Osteocyte (in vitro differentiated cells): ENCODE results near the gene RIMBP2. TPM values are rescaled to one million over a fixed set of nuclear protein-coding genes. Genes with fewer than 3 reads are reported as not detected.
A peak's percentile ranks its signal among the peaks of the same experiment; 100 is the strongest.

Experiments used
- DNase-seq: peaks from one replicate; pipeline ENCODE4 v3.0.0; 2021; ENCODE audit warnings: mixed read lengths; ENCODE audit not compliant: unreplicated experiment; ENCODE audit errors: extremely low spot score
- H3K27ac Mint-ChIP-seq: one replicate; pipeline ENCODE4 v1.8.0; 2021; ENCODE audit warnings: mild to moderate bottlenecking, mixed read lengths; ENCODE audit not compliant: unreplicated experiment
- H3K27me3 Mint-ChIP-seq: one replicate; pipeline ENCODE4 v1.8.0; 2021; ENCODE audit warnings: mixed read lengths; ENCODE audit not compliant: unreplicated experiment
- H3K36me3 Mint-ChIP-seq: one replicate; pipeline ENCODE4 v1.8.0; 2021; ENCODE audit warnings: mixed read lengths; ENCODE audit not compliant: unreplicated experiment
- H3K4me1 Mint-ChIP-seq: one replicate; pipeline ENCODE4 v1.8.0; 2021; ENCODE audit warnings: mixed read lengths; ENCODE audit not compliant: unreplicated experiment
- H3K4me3 Mint-ChIP-seq: one replicate; pipeline ENCODE4 v1.8.0; 2021; ENCODE audit warnings: mild to moderate bottlenecking, moderate library complexity, mixed read lengths; ENCODE audit not compliant: unreplicated experiment
- H3K9me3 Mint-ChIP-seq: one replicate; pipeline ENCODE4 v1.8.0; 2021; ENCODE audit warnings: mixed read lengths; ENCODE audit not compliant: unreplicated experiment
- total RNA-seq: library from RNA; stranded (reverse); gene quantifications from 2 replicates; pipeline ENCODE4 v1.2.1, GENCODE V29; 2021
- TF ChIP-seq, protein P1 (sequence below): fragments of 200-600 bp; sonication (generic); IDR thresholded peaks from 2 replicates; pipeline ENCODE4 v1.5.0; 2021; ENCODE audit warnings: antibody characterized with exemption, mild to moderate bottlenecking, moderate library complexity

The RIMBP2 gene
- total RNA-seq, 1 donor from 2014 or later, result 0.13 TPM

DNA sequence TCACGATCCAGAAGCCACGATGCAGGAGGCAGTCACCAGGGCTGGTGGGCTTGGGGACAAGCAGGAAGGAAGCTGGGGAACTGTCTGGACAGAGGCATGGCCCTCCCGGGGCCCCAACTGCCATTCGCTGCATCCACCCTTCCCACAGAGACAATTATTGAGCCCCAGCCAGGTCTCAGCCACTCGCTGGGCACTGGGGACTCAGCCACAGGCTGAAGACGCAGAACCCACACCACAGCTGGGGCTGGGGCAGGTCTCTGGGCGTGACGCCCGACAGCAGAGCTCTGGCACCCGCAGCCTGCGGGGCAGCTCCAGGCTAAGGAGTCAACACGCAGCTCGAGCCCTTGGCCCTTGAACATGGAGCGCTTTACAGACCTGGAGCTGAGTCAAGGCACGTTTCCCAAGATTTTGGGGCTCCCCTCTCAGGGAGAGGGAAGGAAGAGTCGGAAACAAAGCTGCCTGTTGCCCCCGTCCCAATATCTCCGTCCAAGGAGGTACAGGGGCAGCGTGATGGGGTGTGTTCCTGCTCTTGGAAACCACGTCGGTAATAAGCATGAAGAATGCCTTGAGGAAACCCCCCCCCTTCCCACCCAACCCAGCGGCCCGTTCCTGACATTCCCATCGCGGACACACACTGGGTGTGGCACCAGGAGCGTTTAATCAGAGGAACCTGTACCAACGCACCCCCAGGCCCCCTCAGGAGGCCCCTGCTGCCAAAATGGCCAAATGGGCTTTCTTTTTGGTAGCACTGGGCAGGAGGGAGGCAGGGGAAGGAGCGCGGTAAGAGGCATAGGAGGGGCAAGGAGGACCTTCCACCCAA, 6.7 kb downstream of the RIMBP2 start:
- H3K36me3 Mint-ChIP-seq, result no peaks in the 10 kb centered on the region
- TF ChIP-seq, protein P1, sequence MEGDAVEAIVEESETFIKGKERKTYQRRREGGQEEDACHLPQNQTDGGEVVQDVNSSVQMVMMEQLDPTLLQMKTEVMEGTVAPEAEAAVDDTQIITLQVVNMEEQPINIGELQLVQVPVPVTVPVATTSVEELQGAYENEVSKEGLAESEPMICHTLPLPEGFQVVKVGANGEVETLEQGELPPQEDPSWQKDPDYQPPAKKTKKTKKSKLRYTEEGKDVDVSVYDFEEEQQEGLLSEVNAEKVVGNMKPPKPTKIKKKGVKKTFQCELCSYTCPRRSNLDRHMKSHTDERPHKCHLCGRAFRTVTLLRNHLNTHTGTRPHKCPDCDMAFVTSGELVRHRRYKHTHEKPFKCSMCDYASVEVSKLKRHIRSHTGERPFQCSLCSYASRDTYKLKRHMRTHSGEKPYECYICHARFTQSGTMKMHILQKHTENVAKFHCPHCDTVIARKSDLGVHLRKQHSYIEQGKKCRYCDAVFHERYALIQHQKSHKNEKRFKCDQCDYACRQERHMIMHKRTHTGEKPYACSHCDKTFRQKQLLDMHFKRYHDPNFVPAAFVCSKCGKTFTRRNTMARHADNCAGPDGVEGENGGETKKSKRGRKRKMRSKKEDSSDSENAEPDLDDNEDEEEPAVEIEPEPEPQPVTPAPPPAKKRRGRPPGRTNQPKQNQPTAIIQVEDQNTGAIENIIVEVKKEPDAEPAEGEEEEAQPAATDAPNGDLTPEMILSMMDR, result no peak
- no peak overlapping the region for H3K4me3 Mint-ChIP-seq
- H3K27me3 Mint-ChIP-seq, result peaks cover 19% of the 10 kb centered on the region
- no peak overlapping the region for H3K27ac Mint-ChIP-seq
- H3K9me3 Mint-ChIP-seq, result no peaks in the 10 kb centered on the region
- no peak for DNase-seq
- no peaks in the 10 kb centered on the region for H3K4me1 Mint-ChIP-seq

DNA sequence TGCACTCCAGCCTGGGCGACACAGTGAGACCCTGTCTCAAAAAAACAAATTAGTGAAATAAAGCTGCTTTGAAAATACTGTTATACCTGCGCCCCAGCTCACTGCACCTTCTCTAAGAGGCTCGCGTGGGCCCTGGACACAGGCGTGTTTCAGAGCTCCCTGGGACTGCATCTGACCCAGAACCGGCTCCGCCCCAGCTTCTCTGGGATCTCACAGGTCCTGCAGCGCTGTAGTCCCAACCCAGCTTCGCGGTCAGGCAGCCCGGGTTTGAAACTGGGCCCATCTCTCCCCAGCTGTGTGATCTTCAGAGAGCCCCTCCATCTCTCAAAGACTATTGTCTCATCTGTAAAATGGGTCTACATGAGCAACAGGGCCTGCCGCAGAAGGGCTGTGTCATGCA, 7.5 kb downstream of the RIMBP2 start:
- Mint-ChIP-seq H3K9me3 (no peaks in the 10 kb centered on the region), H3K4me1 (no peaks in the 10 kb centered on the region), H3K27ac (no peak overlapping the region), H3K4me3 (no peak overlapping the region), H3K27me3 (peaks cover 16% of the 10 kb centered on the region), H3K36me3 (no peaks in the 10 kb centered on the region)
- TF ChIP-seq, protein P1, result no peak
- DNase-seq, result no peak

DNA sequence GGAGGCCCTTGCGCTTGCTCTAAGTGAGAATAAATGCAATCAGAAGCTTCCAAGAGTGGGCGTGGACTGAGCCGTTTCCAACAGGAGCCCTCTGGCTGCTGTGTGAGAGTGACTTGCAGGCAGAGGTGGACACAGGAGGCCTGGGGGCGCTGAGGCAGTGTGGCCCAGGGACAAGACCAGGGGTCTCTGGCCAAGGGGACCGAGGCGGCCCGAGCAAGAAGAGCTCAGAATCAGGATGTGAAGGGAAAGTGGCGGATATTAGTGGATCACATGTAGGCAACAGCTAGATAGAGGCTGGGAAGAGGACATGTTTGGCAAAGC, 8.6 kb downstream of the RIMBP2 start:
- H3K9me3 Mint-ChIP-seq, result no peaks in the 10 kb centered on the region
- TF ChIP-seq, protein P1, result no peak
- no peaks in the 10 kb centered on the region for H3K36me3 Mint-ChIP-seq
- no peak overlapping the region for H3K27ac Mint-ChIP-seq
- peaks cover 10% of the 10 kb centered on the region for H3K27me3 Mint-ChIP-seq
- no peaks in the 10 kb centered on the region for H3K4me1 Mint-ChIP-seq
- no peak for DNase-seq
- H3K4me3 Mint-ChIP-seq, result no peak overlapping the region

DNA sequence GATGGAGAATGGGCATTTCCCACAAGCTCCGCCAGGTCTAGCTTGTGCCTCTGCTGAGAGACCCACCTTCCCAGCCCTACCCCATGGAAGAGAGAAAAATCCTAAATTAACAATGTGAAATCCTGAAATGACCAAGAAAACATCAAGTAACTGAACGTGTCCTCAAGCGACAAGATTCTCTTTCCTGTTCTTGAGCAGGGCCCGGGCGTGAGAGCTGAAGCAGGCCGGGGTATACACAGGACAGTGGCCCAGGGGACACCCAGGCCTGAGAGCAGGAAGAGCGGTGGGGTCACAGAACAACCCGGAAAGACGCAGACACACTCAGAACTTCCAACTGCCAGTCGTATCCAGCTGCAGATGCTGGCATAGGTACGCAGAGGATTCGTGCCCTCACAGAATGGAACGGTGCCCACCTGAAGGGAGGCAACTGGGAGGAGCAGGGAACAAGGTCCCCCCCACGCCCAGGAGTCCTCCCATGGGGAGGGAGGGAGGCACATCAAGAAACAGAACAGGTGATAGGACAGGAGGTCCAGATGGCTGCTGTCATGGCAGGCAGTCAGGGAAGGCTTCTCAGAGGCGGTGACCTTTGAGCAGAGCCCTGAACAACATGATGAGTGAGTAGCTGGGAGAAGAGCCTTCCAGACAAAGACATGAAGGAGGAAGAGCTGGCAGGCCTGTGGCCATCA, 9.1 kb downstream of the RIMBP2 start:
- DNase-seq, result peak; percentile 59

DNA sequence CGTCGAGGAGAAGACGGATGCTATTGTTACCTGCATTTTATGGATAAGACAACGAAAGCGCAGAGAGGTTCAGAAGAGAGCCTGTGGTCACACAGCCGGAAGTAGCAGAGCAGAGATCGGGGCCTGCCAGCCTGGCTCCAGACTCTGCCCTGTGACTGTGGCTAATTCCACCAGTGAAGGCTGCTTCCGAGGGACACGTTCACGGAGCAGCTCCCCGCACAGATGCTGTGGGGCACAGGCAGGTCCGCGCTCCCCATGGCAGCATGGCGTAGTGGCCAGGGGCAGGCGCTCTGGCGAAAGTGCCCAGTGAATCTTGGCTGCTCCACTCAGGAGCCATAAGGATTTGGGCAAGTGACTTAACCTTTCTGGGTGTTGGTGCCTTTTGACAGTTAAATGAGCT, 9.8 kb downstream of the RIMBP2 start:
- H3K9me3 Mint-ChIP-seq, result no peaks in the 10 kb centered on the region
- TF ChIP-seq, protein P1, result no peak
- peak; percentile 80 for DNase-seq
- H3K4me3 Mint-ChIP-seq, result no peak overlapping the region
- H3K27me3 Mint-ChIP-seq, result peaks cover 6% of the 10 kb centered on the region
- no peak overlapping the region for H3K27ac Mint-ChIP-seq
- no peaks in the 10 kb centered on the region for H3K4me1 Mint-ChIP-seq
- no peaks in the 10 kb centered on the region for H3K36me3 Mint-ChIP-seq

More for the DNA sequence above, 9.1 kb downstream of the RIMBP2 start:
- no peaks in the 10 kb centered on the region for H3K4me1 Mint-ChIP-seq
- peaks cover 6% of the 10 kb centered on the region for H3K27me3 Mint-ChIP-seq
- no peak overlapping the region for H3K27ac Mint-ChIP-seq
- no peaks in the 10 kb centered on the region for H3K9me3 Mint-ChIP-seq
- TF ChIP-seq, protein P1, result no peak
- no peaks in the 10 kb centered on the region for H3K36me3 Mint-ChIP-seq
- H3K4me3 Mint-ChIP-seq, result no peak overlapping the region
